Measurements from ENCODE around the gene CAMK4.
"Not testable (repeated sequence)": the region's sequence is repeated elsewhere in the genome, so short reads cannot be mapped to it uniquely, and the experiment has no call there.

The CAMK4 gene

GRCh38 chr5:111310711-111311620 lies 86.8 kb downstream of the CAMK4 start:
- no peak for DNase-seq (ENCODE audit: low read depth)

- no peak for DNase-seq (ENCODE audit: low read depth)
Measured at GRCh38 chr5:111311666-111312065, 87.5 kb downstream of the CAMK4 start.

- DNase-seq (ENCODE audit: low read depth) = no peak
Measured at GRCh38 chr5:111313017-111313724, 89.0 kb downstream of the CAMK4 start.

GRCh38 chr5:111320953-111321352 lies 96.8 kb downstream of the CAMK4 start:
- DNase-seq (ENCODE audit: low read depth) = no peak

- no peak for DNase-seq (ENCODE audit: low read depth)
Measured at GRCh38 chr5:111321376-111321775, 97.2 kb downstream of the CAMK4 start.

GRCh38 chr5:111326551-111326950 lies 102.4 kb downstream of the CAMK4 start:
- DNase-seq (ENCODE audit: low read depth) = no peak

- DNase-seq (ENCODE audit: low read depth) = no peak
Measured at GRCh38 chr5:111337133-111337532, 112.9 kb downstream of the CAMK4 start.

- no peak for DNase-seq (ENCODE audit: low read depth)
Measured at GRCh38 chr5:111337688-111338087, 113.5 kb downstream of the CAMK4 start.

GRCh38 chr5:111345731-111346130 lies 121.5 kb downstream of the CAMK4 start:
- DNase-seq (ENCODE audit: low read depth) = no peak

GRCh38 chr5:111347021-111347420 lies 122.8 kb downstream of the CAMK4 start:
- no peak for DNase-seq (ENCODE audit: low read depth)

- no peak for DNase-seq (ENCODE audit: low read depth)
Measured at GRCh38 chr5:111348661-111349329, 124.6 kb downstream of the CAMK4 start.

GRCh38 chr5:111349429-111349828 lies 125.2 kb downstream of the CAMK4 start:
- DNase-seq (ENCODE audit: low read depth) = no peak

- DNase-seq (ENCODE audit: low read depth) = no peak
Measured at GRCh38 chr5:111353035-111353434, 128.9 kb downstream of the CAMK4 start.

GRCh38 chr5:111358726-111359125 lies 134.5 kb downstream of the CAMK4 start:
- not testable (repeated sequence) for DNase-seq (ENCODE audit: low read depth)

GRCh38 chr5:111360173-111360572 lies 136.0 kb downstream of the CAMK4 start:
- DNase-seq (ENCODE audit: low read depth) = no peak

- DNase-seq (ENCODE audit: low read depth) = no peak
Measured at GRCh38 chr5:111364992-111365391, 140.8 kb downstream of the CAMK4 start.

- DNase-seq (ENCODE audit: low read depth) = no peak
Measured at GRCh38 chr5:111366388-111366787, 142.2 kb downstream of the CAMK4 start.

- DNase-seq (ENCODE audit: low read depth) = no peak
Measured at GRCh38 chr5:111367115-111367514, 142.9 kb downstream of the CAMK4 start.

- DNase-seq (ENCODE audit: low read depth) = no peak
Measured at GRCh38 chr5:111372799-111373198, 148.6 kb downstream of the CAMK4 start.

- no peak for DNase-seq (ENCODE audit: low read depth)
Measured at GRCh38 chr5:111374380-111374779, 150.2 kb downstream of the CAMK4 start.

- DNase-seq (ENCODE audit: low read depth) = no peak
Measured at GRCh38 chr5:111375645-111376044, 151.5 kb downstream of the CAMK4 start.

- no peak for DNase-seq (ENCODE audit: low read depth)
Measured at GRCh38 chr5:111377306-111377705, 153.1 kb downstream of the CAMK4 start.

- no peak for DNase-seq (ENCODE audit: low read depth)
Measured at GRCh38 chr5:111379391-111379816, 155.2 kb downstream of the CAMK4 start.

All from stimulated activated CD8-positive, alpha-beta memory T cell treated with anti-CD3 and anti-CD28 coated beads, Interleukin-15, amount 100 ng/mL, for 1 hour (primary cell).